Neural progenitor cell (in vitro differentiated cells): ENCODE data around the gene KRT77. TPM values are rescaled to one million over a fixed set of nuclear protein-coding genes. Genes with fewer than 3 reads are reported as not detected.

ENCODE experiments used
- DNase-seq: peaks from one replicate; pipeline ENCODE4 v3.0.0-alpha.2; 2016; ENCODE audit warnings: low spot score
- H2AFZ ChIP-seq: fragments of 200-600 bp; sonication (generic); replicated peaks from 2 replicates; pipeline ENCODE4 v1.6.1; 2016; ENCODE audit warnings: antibody characterized with exemption
- H3F3A ChIP-seq: fragments of 200-600 bp; sonication (generic); 2 replicates; pipeline ENCODE4 v1.6.1; 2016; ENCODE audit warnings: antibody characterized with exemption, low read depth
- H3K27ac ChIP-seq: fragments of 200-600 bp; sonication (generic); 2 replicates; pipeline ENCODE4 v1.5.1; 2016; ENCODE audit warnings: mild to moderate bottlenecking
- H3K27me3 ChIP-seq: fragments of 200-600 bp; sonication (generic); 2 replicates; pipeline ENCODE4 v1.6.1; 2016; ENCODE audit warnings: mild to moderate bottlenecking, moderate library complexity
- H3K36me3 ChIP-seq: fragments of 200-600 bp; sonication (generic); 2 replicates; pipeline ENCODE4 v1.5.1; 2016
- H3K4me1 ChIP-seq: fragments of 200-600 bp; sonication (generic); 2 replicates; pipeline ENCODE4 v1.6.1; 2016; ENCODE audit warnings: mixed run types
- H3K4me2 ChIP-seq: fragments of 200-600 bp; sonication (generic); 2 replicates; pipeline ENCODE4 v1.6.1; 2016
- H3K4me3 ChIP-seq: fragments of 200-600 bp; sonication (generic); 2 replicates; pipeline ENCODE4 v1.5.1; 2016
- H3K79me2 ChIP-seq: fragments of 200-600 bp; sonication (generic); 2 replicates; pipeline ENCODE4 v1.6.1; 2016; ENCODE audit warnings: low read depth
- H3K9ac ChIP-seq: fragments of 200-600 bp; sonication (generic); 2 replicates; pipeline ENCODE4 v1.6.1; 2016
- H3K9me3 ChIP-seq: fragments of 200-600 bp; sonication (generic); 2 replicates; pipeline ENCODE4 v1.5.1; 2016; ENCODE audit warnings: low read depth
- H4K20me1 ChIP-seq: fragments of 200-600 bp; sonication (generic); 2 replicates; pipeline ENCODE4 v1.6.1; 2016; ENCODE audit warnings: low read depth
- H3K27ac Mint-ChIP-seq: 3 replicates; pipeline ENCODE4 v1.8.0; 2021; ENCODE audit warnings: mixed read lengths
- H3K27me3 Mint-ChIP-seq: 2 replicates; pipeline ENCODE4 v1.8.0; 2022; ENCODE audit warnings: low read depth, mild to moderate bottlenecking, inconsistent platforms, moderate library complexity, mixed read lengths; ENCODE audit not compliant: insufficient read depth
- H3K36me3 Mint-ChIP-seq: 3 replicates; pipeline ENCODE4 v1.8.0; 2021; ENCODE audit warnings: mixed read lengths
- H3K4me1 Mint-ChIP-seq: 3 replicates; pipeline ENCODE4 v1.8.0; 2021; ENCODE audit warnings: mixed read lengths
- H3K4me3 Mint-ChIP-seq: 3 replicates; pipeline ENCODE4 v1.8.0; 2021; ENCODE audit warnings: mild to moderate bottlenecking, moderate library complexity, mixed read lengths
- H3K9me3 Mint-ChIP-seq: 3 replicates; pipeline ENCODE4 v1.8.0; 2020; ENCODE audit warnings: mixed read lengths
- EZH2 ChIP-seq: fragments of 200-600 bp; sonication (generic); IDR thresholded peaks from 2 replicates; pipeline ENCODE4 v1.6.1; 2017; ENCODE audit warnings: antibody characterized with exemption, mild to moderate bottlenecking, moderate library complexity
- EZH2phosphoT487 ChIP-seq: fragments of 200-600 bp; sonication (generic); IDR thresholded peaks from 2 replicates; pipeline ENCODE4 v1.6.1; 2017; ENCODE audit warnings: antibody characterized with exemption
- total RNA-seq: library from RNA; depleted of rRNA; stranded (reverse); fragments of >200 nt; gene quantifications from 2 replicates; pipeline ENCODE4 v1.2.3, GENCODE V29; 2015; ENCODE audit warnings: low replicate concordance
- TF ChIP-seq, protein P1 (sequence below): fragments of 200-600 bp; sonication (generic); IDR thresholded peaks from 2 replicates; pipeline ENCODE4 v1.5.1; 2017; ENCODE audit warnings: antibody characterized with exemption, mild to moderate bottlenecking

KRT77 gene
- total RNA-seq, 1 donor from 2014 or later: 0.47 TPM

DNA sequence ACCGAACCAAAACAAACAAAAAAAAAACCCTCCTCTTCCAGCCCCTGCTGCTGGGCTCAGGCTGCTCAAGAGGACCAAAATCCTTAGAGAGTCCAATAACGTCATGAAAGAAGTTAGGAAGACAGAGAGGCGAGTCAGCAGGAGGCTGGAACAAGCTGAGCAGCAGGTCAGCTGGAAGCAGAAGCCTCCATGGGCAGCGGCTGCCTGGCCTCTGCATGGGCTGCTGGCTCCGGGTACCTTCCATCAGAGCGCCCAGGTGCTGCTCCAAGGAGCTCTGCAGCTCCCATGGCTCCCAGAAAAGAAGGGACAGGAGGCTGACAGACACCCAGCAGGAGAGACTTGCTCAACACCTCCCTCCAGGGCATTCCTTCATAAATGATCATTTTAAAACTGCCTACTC, 48.1 kb downstream of the KRT77 start:
- Histone ChIP-seq H3K27me3 (no peaks in the 10 kb centered on the region), H4K20me1 (no peaks in the 10 kb centered on the region), H2AFZ (no peak overlapping the region), H3K9me3 (no peaks in the 10 kb centered on the region), H3K4me1 (peaks cover 11% of the 10 kb centered on the region), H3K27ac (no peak overlapping the region), H3K79me2 (no peaks in the 10 kb centered on the region), H3K36me3 (no peaks in the 10 kb centered on the region), H3K9ac (no peak overlapping the region), H3K4me3 (no peak overlapping the region), H3K4me2 (no peak overlapping the region), H3F3A (no peaks in the 10 kb centered on the region)
- TF ChIP-seq, protein P1, sequence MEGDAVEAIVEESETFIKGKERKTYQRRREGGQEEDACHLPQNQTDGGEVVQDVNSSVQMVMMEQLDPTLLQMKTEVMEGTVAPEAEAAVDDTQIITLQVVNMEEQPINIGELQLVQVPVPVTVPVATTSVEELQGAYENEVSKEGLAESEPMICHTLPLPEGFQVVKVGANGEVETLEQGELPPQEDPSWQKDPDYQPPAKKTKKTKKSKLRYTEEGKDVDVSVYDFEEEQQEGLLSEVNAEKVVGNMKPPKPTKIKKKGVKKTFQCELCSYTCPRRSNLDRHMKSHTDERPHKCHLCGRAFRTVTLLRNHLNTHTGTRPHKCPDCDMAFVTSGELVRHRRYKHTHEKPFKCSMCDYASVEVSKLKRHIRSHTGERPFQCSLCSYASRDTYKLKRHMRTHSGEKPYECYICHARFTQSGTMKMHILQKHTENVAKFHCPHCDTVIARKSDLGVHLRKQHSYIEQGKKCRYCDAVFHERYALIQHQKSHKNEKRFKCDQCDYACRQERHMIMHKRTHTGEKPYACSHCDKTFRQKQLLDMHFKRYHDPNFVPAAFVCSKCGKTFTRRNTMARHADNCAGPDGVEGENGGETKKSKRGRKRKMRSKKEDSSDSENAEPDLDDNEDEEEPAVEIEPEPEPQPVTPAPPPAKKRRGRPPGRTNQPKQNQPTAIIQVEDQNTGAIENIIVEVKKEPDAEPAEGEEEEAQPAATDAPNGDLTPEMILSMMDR: no peak
- TF ChIP-seq EZH2phosphoT487: no peak
- TF ChIP-seq EZH2: no peak
- Mint-ChIP-seq H3K4me3 (no peak overlapping the region), H3K9me3 (peaks cover 5% of the 10 kb centered on the region), H3K36me3 (no peaks in the 10 kb centered on the region), H3K4me1 (peaks cover 5% of the 10 kb centered on the region), H3K27ac (no peak overlapping the region), H3K27me3 (peaks cover 11% of the 10 kb centered on the region)
- no peak for DNase-seq

DNA sequence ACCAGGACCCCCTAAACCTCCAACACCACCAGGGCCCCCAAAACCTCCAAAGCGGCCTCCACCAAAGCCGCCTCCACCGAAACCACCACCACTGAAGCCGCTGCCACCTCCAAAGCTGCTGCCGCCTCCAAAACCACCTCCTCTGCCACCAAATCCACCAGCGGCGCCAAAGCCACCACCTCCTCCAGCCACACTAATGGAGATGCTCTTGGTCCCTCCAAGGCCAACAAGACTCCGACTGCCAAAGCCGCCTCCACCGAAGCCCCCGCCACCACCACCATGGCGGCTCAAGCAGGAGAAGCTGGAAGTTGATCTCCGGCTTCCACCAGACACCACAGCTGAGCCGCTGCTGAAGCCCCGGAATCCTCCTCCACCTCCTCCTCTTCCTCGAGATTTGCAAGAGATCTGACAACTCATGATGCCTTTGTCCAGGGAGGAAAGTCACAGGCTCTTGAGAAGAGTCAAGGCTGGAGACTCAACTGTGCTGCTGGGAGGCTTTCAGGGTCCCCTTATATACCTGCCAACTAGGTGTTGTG, 51.5 kb downstream of the KRT77 start, which contains the start of gene KRT2:
KRT2 (minus strand) TSS at position 486 of the 536 bp plus-strand sequence; CDS start at position 417, 69 bp downstream.
- TF ChIP-seq EZH2phosphoT487: no peak
- no peak for TF ChIP-seq EZH2
- TF ChIP-seq, protein P1: no peak
- no peaks in the 10 kb centered on the region for H3F3A ChIP-seq
- no peak within 1 kb of the TSS for H3K4me3 Mint-ChIP-seq

DNA sequence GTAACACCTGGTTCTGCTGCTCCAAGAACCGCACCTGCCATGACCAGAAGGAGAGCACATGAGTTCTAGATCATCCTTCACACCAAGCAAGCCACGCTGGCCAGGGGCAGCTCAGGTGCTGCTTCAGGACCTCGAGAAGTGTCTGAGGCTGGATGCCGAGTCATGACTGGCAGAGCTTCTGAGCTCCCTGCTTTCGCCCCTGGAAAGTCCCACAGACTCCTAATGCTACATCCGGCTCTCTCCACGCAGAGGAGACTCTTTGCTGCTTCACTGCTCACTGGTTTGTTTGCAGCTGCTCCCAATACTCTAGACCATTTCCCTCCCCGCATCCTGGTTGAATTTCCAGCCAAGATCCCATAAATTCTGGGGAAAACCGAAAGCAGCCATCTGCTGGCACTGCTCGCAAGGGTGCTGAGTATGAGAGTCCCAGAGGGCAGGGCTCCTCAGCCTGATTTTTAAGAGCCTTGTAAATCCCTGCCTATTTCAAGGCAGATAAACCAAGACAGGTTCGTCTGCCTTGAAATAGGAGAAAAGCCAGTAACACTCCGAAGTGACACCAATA, 52.7 kb downstream of the KRT77 start:
- TF ChIP-seq, protein P1: no peak
- no peak for TF ChIP-seq EZH2
- TF ChIP-seq EZH2phosphoT487: no peak
- no peaks in the 10 kb centered on the region for H3K9me3 ChIP-seq
- Mint-ChIP-seq H3K9me3 (peaks cover 5% of the 10 kb centered on the region), H3K4me3 (no peak overlapping the region), H3K36me3 (no peaks in the 10 kb centered on the region), H3K4me1 (peaks cover 2% of the 10 kb centered on the region), H3K27ac (no peak overlapping the region), H3K27me3 (peaks cover 9% of the 10 kb centered on the region)
- no peaks in the 10 kb centered on the region for H3F3A ChIP-seq
- H3K27ac ChIP-seq: no peak overlapping the region
- no peak overlapping the region for H3K4me3 ChIP-seq
- H3K36me3 ChIP-seq: no peaks in the 10 kb centered on the region
- no peak overlapping the region for H3K9ac ChIP-seq
- no peak overlapping the region for H2AFZ ChIP-seq
- no peaks in the 10 kb centered on the region for H4K20me1 ChIP-seq
- H3K4me1 ChIP-seq: peaks cover 14% of the 10 kb centered on the region
- no peak overlapping the region for H3K4me2 ChIP-seq
- no peaks in the 10 kb centered on the region for H3K27me3 ChIP-seq
- no peak for DNase-seq
- no peaks in the 10 kb centered on the region for H3K79me2 ChIP-seq

More for the DNA sequence above, 51.5 kb downstream of the KRT77 start, which contains the start of gene KRT2:
- no peak within 1 kb of the TSS for H2AFZ ChIP-seq
- peaks cover 11% of the 10 kb centered on the region for H3K27me3 Mint-ChIP-seq
- H3K27me3 ChIP-seq: no peaks in the 10 kb centered on the region
- H4K20me1 ChIP-seq: no peaks in the 10 kb centered on the region
- no peak within 1 kb of the TSS for H3K27ac Mint-ChIP-seq
- H3K9me3 ChIP-seq: no peaks in the 10 kb centered on the region
- no peaks in the 10 kb centered on the region for H3K79me2 ChIP-seq
- no peaks in the 10 kb centered on the region for H3K36me3 Mint-ChIP-seq
- no peak within 1 kb of the TSS for H3K4me3 ChIP-seq
- H3K4me2 ChIP-seq: no peak within 1 kb of the TSS
- no peaks in the 10 kb centered on the region for H3K36me3 ChIP-seq
- H3K27ac ChIP-seq: no peak within 1 kb of the TSS
- H3K4me1 Mint-ChIP-seq: peaks cover 5% of the 10 kb centered on the region
- peaks cover 5% of the 10 kb centered on the region for H3K9me3 Mint-ChIP-seq
- peaks cover 17% of the 10 kb centered on the region for H3K4me1 ChIP-seq
- H3K9ac ChIP-seq: no peak within 1 kb of the TSS
- no peak for DNase-seq
